ENCODE results near the gene MLX. TPM values are rescaled to one million over a fixed set of nuclear protein-coding genes. Genes with fewer than 3 reads are reported as not detected.

MLX gene
- total and polyA plus RNA-seq, 2 donors (not counting 1 experiment from before 2014, with no cell fraction given), result 62.4 to 66.6 TPM

DNA sequence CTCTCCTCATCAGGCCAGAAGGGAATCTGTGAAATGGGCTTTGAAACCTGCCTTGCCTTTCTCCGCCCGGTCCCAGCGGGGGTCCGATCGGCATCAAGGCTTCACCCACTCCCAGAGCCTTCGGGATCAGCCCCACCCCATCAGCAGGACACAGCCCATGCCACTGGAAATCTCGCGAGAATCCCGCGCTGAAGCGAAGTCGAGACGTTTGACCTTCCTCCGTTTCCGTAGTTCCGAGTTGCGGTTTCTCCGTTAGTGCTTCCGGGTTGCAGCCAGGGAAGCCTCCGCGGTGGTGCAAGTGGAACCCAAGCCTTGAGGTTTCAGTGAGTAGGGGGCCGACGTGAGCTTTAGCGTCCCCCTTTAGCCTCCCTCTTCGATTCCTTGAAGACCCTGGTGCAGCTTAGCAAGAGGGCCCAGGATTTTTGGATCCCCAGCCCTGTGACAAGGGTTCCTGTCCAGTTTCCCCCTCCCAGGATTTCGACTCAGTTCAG lies 5.0 kb upstream of the MLX start, which contains the start of gene COASY:
Gene COASY (plus strand): TSS at position 252 of the 491 bp plus-strand sequence. CDS start 475 bp downstream, outside the sequence.
- H3K4me3 ChIP-seq (ENCODE audit: control extremely low read depth in 1 of 5, extremely low read depth in 1 of 5, insufficient read depth in 1 of 5, low read depth in 2 of 5, low read length in 4 of 5), result peak within 1 kb of the TSS; percentile 76 to 99 (median 93)
- H3K9me3 ChIP-seq (ENCODE audit: control extremely low read depth in 1 of 3, control insufficient read depth in 2 of 3, insufficient read depth in 1 of 3, low read length in 2 of 3), result no peaks in the 10 kb centered on the region
- peaks cover 35% of the 10 kb centered on the region for H3K4me1 Mint-ChIP-seq
- peak within 1 kb of the TSS; percentile 93 for H3K9ac ChIP-seq (ENCODE audit: low read length)
- TF ChIP-seq CTCF (IDR thresholded peaks at IDR 0.05) (no peak), EZH2 (IDR thresholded peaks at IDR 0.05; ENCODE audit: borderline replicate concordance, insufficient read depth, low read depth, low read length, poor library complexity, severe bottlenecking) (no peak)
- H2AFZ ChIP-seq (ENCODE audit: insufficient read depth, low read depth, low read length, poor library complexity, severe bottlenecking), result peak within 1 kb of the TSS; percentile 79
- no peaks in the 10 kb centered on the region for H3K27me3 Mint-ChIP-seq
- ATAC-seq (ENCODE audit: low read depth) (peak; percentile 85), DNase-seq (peak; percentile 96)
- peak within 1 kb of the TSS; percentile 97 for H3K4me3 Mint-ChIP-seq
- peaks cover 52% of the 10 kb centered on the region for H3K79me2 ChIP-seq (ENCODE audit: control insufficient read depth, insufficient read depth, low read length)
- ChIA-PET CTCF (no interaction called here), POLR2A (interaction anchor here (2.1 kb wide), 1 partner anchor 7 kb away, joined by 6 read pairs; no protein-coding TSS in a partner anchor)
- H3K36me3 ChIP-seq (replicated peaks in 1 of 2; ENCODE audit: control extremely low read depth in 1 of 2, control insufficient read depth in 1 of 2, extremely low read depth in 1 of 2, insufficient read depth in 2 of 2, low read length in 1 of 2), result peaks cover 0 to 26% of the 10 kb centered on the region in 2 experiments
- peak within 1 kb of the TSS; percentile 80 for H3K4me2 ChIP-seq (replicated peaks; ENCODE audit: low read depth, low read length, poor library complexity, severe bottlenecking)
- intact Hi-C loops (cut with micrococcal nuclease), result loop anchor here (1.0 kb wide), 3 partner anchors 8 to 15 kb away; partner anchors contain the start of gene PSMC3IP
- peak within 1 kb of the TSS; percentile 68 to 87 for H3K27ac ChIP-seq (ENCODE audit: low read length in 2 of 2)
- no peaks in the 10 kb centered on the region for H3K9me3 Mint-ChIP-seq (ENCODE audit: insufficient read depth)
- peaks cover 12% of the 10 kb centered on the region for H4K20me1 ChIP-seq (ENCODE audit: control insufficient read depth, insufficient read depth, low read length, poor library complexity, severe bottlenecking)
- WGBS (ENCODE audit: insufficient coverage), result 0% methylated on average over 26 of the region's 26 CpGs
- H3K4me1 ChIP-seq (ENCODE audit: control insufficient read depth in 2 of 2, insufficient read depth in 2 of 2, low read length in 2 of 2), result peaks cover 27 to 35% of the 10 kb centered on the region in 2 donors
- H3K27ac Mint-ChIP-seq, result peak within 1 kb of the TSS; percentile 96
- no peaks in the 10 kb centered on the region for H3K27me3 ChIP-seq (replicated peaks in 1 of 4; ENCODE audit: control extremely low read depth in 1 of 4, control insufficient read depth in 3 of 4, insufficient read depth in 4 of 4, low read length in 3 of 4)
